Muscle of leg (tissue), 11 donors: ENCODE results near the gene KLC1. TPM values are rescaled to one million over a fixed set of nuclear protein-coding genes. Genes with fewer than 3 reads are reported as not detected.

Experiments
- DNase-seq: peaks from one replicate; pipeline ENCODE4 v3.0.0; 2013
- H3K27ac ChIP-seq: one replicate; pipeline ENCODE4 v1.5.1; 2013; ENCODE audit warnings: mild to moderate bottlenecking, low read length, control low read depth
- H3K27me3 ChIP-seq: one replicate; pipeline ENCODE4 v1.6.1; 2013; ENCODE audit warnings: low read length; ENCODE audit not compliant: control insufficient read depth, insufficient read depth
- H3K36me3 ChIP-seq: one replicate; pipeline ENCODE4 v1.6.1; 2013; ENCODE audit warnings: low read length; ENCODE audit not compliant: control insufficient read depth, insufficient read depth
- H3K4me1 ChIP-seq: one replicate; pipeline ENCODE4 v1.6.1; 2013; ENCODE audit warnings: low read length; ENCODE audit not compliant: control insufficient read depth, insufficient read depth
- H3K4me3 ChIP-seq: one replicate; pipeline ENCODE4 v1.5.1; 2013; ENCODE audit warnings: low read length, control low read depth
- H3K9me3 ChIP-seq: replicated peaks from 2 replicates; pipeline ENCODE4 v1.6.1; 2013; ENCODE audit warnings: low read depth, low read length; ENCODE audit not compliant: control insufficient read depth
- WGBS: methylation state at CpG from one replicate; pipeline ENCODE4 v1.1.5; 2013; ENCODE audit warnings: missing lambda C conversion rate; ENCODE audit not compliant: insufficient coverage; 5-methylcytosine and 5-hydroxymethylcytosine counted together
- polyA plus RNA-seq, 8 donors: library from polyadenylated mRNA; unstranded; fragments of 120-200 nt; gene quantifications; one replicate each; pipeline versions ENCODE4 v1.2.1 to v1.2.3, GENCODE V29; 2013; ENCODE audit warnings: inconsistent platforms in 1 of 8, low replicate concordance in 1 of 8; ENCODE audit not compliant: insufficient read length in 8 of 8, insufficient read depth in 1 of 8
- total RNA-seq: library from RNA; stranded (reverse); fragments of 120-200 nt; gene quantifications from one replicate; pipeline ENCODE4 v1.2.4, GENCODE V29; 2013

The KLC1 gene
- total and polyA plus RNA-seq, 9 donors = 82.9 to 115 (median 104) TPM

- peaks cover 54% of the 10 kb centered on the region for H3K36me3 ChIP-seq
These were observed 98.4 kb downstream of the KLC1 start for GRCh38 chr14:103727313-103727980.

DNA sequence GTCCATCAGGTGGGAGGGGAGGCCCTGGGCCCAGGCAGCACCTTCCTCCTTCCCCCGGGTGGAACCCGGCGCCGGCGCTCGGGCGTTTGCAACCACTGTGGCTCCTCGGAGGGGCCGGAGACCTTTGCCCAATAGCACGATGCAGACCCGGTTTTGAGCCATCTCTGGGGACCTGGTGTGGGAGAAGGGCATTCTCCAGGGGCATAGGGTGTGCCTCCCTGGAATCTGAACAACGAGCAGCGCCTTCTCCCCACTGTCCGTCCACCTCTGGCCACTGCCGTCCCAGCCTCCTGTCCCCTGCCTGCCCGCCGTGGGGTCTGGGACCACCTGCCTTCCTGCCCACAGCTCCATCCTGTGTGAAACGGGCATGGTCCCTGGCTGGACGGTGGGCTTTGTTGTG, 99.1 kb downstream of the KLC1 start:
- Histone ChIP-seq H3K27ac (no peak overlapping the region), H3K4me1 (peaks cover 23% of the 10 kb centered on the region), H3K36me3 (peaks cover 60% of the 10 kb centered on the region), H3K9me3 (no peaks in the 10 kb centered on the region), H3K4me3 (no peak overlapping the region), H3K27me3 (no peaks in the 10 kb centered on the region)
- WGBS = 88% methylated on average over 9 of the region's 19 CpGs
- DNase-seq = no peak

More at GRCh38 chr14:103727313-103727980, 98.4 kb downstream of the KLC1 start:
- no peaks in the 10 kb centered on the region for H3K9me3 ChIP-seq
- DNase-seq = no peak
- 51% methylated on average over 52 of the region's 53 CpGs for WGBS
- no peak overlapping the region for H3K27ac ChIP-seq
- peaks cover 28% of the 10 kb centered on the region for H3K4me1 ChIP-seq
- no peak overlapping the region for H3K4me3 ChIP-seq
- H3K27me3 ChIP-seq = no peaks in the 10 kb centered on the region

DNA sequence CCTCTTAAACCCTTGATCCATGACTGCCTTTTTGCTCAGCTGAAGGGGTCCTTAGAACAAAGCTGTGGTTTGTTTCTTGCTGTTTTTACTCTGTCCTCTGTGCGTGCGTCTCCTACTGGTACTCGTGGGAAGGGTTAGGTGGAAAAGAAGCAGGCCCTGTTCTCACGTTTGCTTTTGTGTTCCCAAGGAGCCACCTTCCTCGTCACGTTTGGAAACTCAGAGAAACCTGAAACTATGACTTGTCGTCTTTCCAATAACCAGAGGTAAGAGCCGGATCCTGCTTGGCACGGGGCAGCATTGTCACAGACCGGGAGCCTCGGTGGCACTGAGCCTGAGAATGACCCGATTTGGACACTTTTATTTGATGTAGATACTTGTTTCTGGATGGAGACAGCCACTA, 99.7 kb downstream of the KLC1 start:
- peaks cover 17% of the 10 kb centered on the region for H3K4me1 ChIP-seq
- DNase-seq = no peak
- 73% methylated on average over 12 of the region's 12 CpGs for WGBS
- no peak overlapping the region for H3K4me3 ChIP-seq
- H3K9me3 ChIP-seq = no peaks in the 10 kb centered on the region
- H3K27me3 ChIP-seq = no peaks in the 10 kb centered on the region
- H3K36me3 ChIP-seq = peaks cover 65% of the 10 kb centered on the region
- H3K27ac ChIP-seq = no peak overlapping the region

DNA sequence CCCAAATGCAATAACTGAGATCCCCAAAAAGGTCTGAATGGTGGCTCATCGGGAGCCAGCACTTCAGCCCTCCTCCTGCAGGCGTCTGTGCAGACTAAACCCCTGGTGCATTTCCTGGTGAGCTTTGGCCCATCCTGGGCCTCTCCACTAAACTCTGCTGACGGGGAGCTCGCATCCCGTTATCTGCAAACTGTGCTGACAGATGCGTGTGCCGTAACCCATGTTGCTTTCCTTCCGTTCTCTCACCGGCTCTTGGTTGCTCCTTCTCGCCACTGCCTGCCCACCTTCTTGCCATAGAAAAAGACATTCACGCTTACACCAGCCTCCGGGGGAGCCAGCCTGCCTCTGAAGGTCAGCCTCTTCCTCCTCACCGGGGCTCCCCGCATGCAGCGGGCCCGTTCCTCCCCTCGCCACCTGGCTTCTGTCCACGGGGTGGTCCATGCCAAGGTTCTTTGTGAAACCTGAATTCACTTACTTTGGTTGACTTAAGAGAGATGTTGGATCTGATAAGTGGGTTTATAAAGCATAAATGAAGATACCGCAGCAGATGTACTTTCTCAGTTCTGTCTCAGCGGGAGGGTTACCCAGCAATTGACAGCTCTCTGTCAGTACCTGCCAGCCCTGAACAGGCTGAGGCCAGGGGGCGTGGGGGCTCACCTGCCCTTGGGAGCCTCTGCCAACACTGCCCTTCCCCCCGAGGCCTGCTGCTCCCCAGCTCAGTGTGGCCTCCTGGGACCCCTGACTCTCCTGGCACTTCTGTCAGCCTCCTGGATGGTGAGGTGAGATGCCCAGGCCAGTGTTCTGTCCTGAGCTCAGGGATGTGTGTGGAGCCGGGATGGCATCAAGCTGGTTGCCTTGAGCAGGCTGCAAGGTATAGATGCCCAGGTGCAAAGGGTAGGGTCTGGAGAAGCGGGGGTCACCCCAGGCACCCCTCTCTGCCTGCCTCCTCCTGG, 100.8 kb downstream of the KLC1 start:
- no peak overlapping the region for H3K4me3 ChIP-seq
- no peaks in the 10 kb centered on the region for H3K9me3 ChIP-seq
- DNase-seq = no peak
- peaks cover 75% of the 10 kb centered on the region for H3K36me3 ChIP-seq
- H3K27ac ChIP-seq = no peak overlapping the region
- no peaks in the 10 kb centered on the region for H3K27me3 ChIP-seq
- 87% methylated on average over 17 of the region's 24 CpGs for WGBS
- peaks cover 7% of the 10 kb centered on the region for H3K4me1 ChIP-seq

DNA sequence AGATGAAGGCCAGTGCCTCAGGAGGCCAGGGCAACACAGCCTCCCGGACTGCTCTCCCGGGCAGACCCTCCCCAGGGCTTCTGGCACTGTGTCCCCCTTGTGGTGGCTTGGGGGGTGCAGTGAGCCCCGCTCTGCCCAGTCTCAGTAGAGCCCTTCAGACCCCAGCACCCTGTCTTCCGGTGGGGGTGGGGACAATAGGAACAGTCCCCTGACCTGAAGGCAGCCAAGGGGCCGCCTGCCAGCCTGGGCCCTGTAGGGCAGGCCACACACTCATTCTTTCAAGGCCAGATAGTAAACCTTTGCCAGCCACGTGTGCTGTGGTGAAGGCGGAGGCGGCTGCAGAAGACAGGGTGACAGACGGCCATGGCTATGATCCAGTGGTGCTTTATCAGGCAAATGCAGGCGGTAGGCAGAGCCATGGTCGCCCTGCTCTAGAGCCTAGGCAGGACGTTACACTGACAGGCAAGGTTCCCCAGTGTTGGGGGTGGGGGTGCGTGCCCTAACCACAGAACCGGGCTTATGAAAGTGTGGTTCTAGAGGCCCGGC, 101.6 kb downstream of the KLC1 start:
- no peak overlapping the region for H3K27ac ChIP-seq
- DNase-seq = no peak
- 81% methylated on average over 14 of the region's 15 CpGs for WGBS
- H3K9me3 ChIP-seq = no peaks in the 10 kb centered on the region
- peaks cover 8% of the 10 kb centered on the region for H3K4me1 ChIP-seq
- H3K4me3 ChIP-seq = no peak overlapping the region
- H3K36me3 ChIP-seq = peaks cover 71% of the 10 kb centered on the region
- H3K27me3 ChIP-seq = no peaks in the 10 kb centered on the region

DNA sequence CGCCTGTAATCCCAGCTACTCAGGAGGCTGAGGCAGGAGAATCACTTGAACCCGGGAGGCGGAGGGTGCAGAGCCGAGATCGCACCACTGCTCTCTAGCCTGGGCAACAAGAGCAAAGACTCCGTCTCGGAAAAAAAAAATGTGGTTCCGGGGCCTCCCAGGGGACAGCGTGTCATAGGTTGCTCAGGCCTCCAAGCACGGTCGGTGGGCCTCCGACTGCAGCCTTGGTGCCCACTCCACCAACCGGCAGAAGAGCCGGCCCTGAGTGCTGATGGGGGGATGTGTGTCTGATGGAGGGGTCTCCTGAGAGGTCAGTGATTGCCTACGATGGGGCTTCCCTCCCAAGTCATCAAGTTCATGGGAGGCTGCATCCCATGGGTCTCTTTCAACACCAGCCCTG, 102.5 kb downstream of the KLC1 start:
- WGBS = 91% methylated on average over 13 of the region's 15 CpGs
- no peak overlapping the region for H3K4me3 ChIP-seq
- no peaks in the 10 kb centered on the region for H3K9me3 ChIP-seq
- H3K4me1 ChIP-seq = peaks cover 15% of the 10 kb centered on the region
- H3K36me3 ChIP-seq = peaks cover 66% of the 10 kb centered on the region
- no peak overlapping the region for H3K27ac ChIP-seq
- no peak for DNase-seq
- H3K27me3 ChIP-seq = no peaks in the 10 kb centered on the region

DNA sequence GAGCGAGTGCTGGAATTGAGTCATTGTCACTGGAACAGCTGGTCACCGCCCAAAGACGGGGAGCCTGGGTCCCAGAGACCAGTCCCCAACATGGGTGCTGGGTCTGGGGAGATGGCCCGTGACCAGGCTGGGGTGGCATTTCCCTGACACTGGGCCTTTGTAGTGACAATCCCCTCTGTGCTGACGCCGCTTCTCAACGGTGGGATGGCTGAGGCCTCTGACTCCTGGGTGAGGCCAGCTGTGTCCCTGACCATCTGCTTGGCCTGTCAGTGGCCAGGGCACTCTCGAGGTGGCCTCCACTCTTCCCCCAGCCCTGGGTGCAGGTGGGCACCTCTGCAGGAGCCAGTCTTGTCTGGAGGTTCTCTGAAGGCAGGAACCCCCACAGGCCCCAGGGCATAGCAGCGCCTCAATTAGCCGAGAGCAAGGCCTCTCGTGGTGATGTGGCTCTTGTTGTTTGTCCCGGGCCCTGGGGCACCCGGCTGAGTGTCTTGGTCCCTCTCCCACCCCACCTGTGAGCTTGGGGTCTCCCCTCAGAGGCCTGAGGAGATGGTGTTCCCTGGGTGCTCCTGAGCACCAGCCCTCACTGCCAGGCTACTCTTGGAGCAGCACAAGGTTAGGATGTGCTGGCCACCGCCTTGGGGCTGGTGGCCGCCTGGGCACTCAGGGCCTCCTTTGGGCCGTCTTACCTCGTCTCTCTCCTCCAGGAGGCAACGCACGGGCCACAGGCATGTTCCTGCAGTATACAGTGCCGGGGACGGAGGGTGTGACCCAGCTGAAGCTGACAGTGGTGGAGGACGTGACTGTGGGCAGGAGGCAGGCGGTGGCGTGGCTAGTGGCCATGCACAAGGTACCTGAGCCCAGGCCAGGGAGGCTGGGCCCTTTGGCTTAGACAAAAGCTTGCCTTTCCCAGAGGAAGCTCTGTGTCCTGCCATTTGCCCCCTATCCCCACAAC, 103.2 kb downstream of the KLC1 start:
- Histone ChIP-seq H3K36me3 (peaks cover 66% of the 10 kb centered on the region), H3K27me3 (no peaks in the 10 kb centered on the region), H3K9me3 (no peaks in the 10 kb centered on the region), H3K4me1 (peaks cover 17% of the 10 kb centered on the region), H3K27ac (no peak overlapping the region), H3K4me3 (no peak overlapping the region)
- DNase-seq = no peak
- WGBS = 91% methylated on average over 20 of the region's 24 CpGs

DNA sequence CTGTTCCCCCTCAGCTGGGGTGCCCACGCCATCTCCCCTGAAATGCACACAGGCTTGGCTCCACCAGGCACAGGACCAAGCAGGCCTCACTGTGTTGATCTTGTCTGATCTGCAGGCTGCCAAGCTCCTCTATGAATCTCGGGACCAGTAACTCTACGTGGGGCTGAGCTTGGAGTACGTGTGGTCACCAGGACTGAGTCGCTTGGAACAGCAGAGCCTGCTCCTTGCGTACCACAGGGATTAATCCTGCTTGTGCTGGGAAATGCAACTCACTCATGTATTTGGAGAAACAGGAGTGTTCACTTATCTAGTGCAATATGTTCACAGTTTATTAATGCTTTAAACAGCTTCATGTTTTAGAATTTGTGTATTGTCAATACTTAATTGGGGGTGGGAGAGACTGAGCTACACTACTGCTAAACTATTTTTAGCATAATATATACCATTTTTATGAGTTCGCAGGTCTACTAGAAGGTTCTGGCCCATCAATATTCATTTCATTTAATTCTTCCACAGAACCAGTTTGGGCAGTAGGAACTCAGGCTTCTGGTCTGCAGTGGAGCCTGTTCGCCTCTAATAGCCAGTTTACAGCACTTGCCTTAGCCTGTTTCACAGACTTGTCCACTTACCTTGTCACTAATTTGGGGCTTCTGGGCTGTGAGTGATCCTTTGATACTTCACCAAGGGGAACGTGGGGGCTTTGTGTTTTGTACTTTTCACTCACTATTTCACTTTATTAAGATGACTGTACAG, 104.0 kb downstream of the KLC1 start:
- peaks cover 63% of the 10 kb centered on the region for H3K36me3 ChIP-seq
- no peaks in the 10 kb centered on the region for H3K27me3 ChIP-seq
- DNase-seq = no peak
- H3K27ac ChIP-seq = no peak overlapping the region
- peaks cover 17% of the 10 kb centered on the region for H3K4me1 ChIP-seq
- 73% methylated on average over 8 of the region's 9 CpGs for WGBS
- no peaks in the 10 kb centered on the region for H3K9me3 ChIP-seq
- no peak overlapping the region for H3K4me3 ChIP-seq

- WGBS = 92% methylated on average over 11 of the region's 14 CpGs
- no peaks in the 10 kb centered on the region for H3K27me3 ChIP-seq
- no peaks in the 10 kb centered on the region for H3K9me3 ChIP-seq
- no peak overlapping the region for H3K27ac ChIP-seq
- peaks cover 59% of the 10 kb centered on the region for H3K36me3 ChIP-seq
- no peak for DNase-seq
- peaks cover 17% of the 10 kb centered on the region for H3K4me1 ChIP-seq
- no peak overlapping the region for H3K4me3 ChIP-seq
These were observed 104.6 kb downstream of the KLC1 start for GRCh38 chr14:103733651-103734050.
